AG04449 (cell line): ENCODE data around the gene CYTH4.
"Not testable (repeated sequence)": the region's sequence is repeated elsewhere in the genome, so short reads cannot be mapped to it uniquely, and the experiment has no call there.

ENCODE experiments used
- CTCF ChIA-PET: fragments of 350-600 bp; formaldehyde crosslinking; extraction: SDS; loops from one replicate; lab custom pipeline; 2021; ENCODE audit warnings: antibody characterized with exemption; lab: Yijun Ruan, JAX
- POLR2A ChIA-PET: fragments of 400-600, 350-600 bp; formaldehyde crosslinking; extraction: SDS; loops from one replicate; lab custom pipeline; 2020; ENCODE audit warnings: antibody characterized with exemption, inconsistent platforms; lab: Yijun Ruan, JAX
- DNase-seq: peaks from one replicate; pipeline ENCODE4 v3.0.0-alpha.2; 2010; ENCODE audit warnings: low read depth, low spot score
- H3K4me3 ChIP-seq: 2 replicates; pipeline ENCODE4 v1.5.1; 2011; ENCODE audit warnings: low read depth, mild to moderate bottlenecking, control low read depth, low read length
- CTCF ChIP-seq: IDR thresholded peaks from one replicate; pipeline ENCODE4 v1.5.1; 2011; ENCODE audit warnings: mild to moderate bottlenecking, moderate library complexity, low read length, control low read depth, inconsistent platforms; ENCODE audit not compliant: insufficient read depth; ENCODE audit errors: missing control alignments

CYTH4 gene

GRCh38 chr22:37248251-37248650, 34.1 kb upstream of the CYTH4 start:
- TF ChIP-seq CTCF = no peak
- H3K4me3 ChIP-seq = no peak overlapping the region
- no peak for DNase-seq
- POLR2A ChIA-PET = interaction anchor here (0.6 kb wide), 1 partner anchor 606 kb away, joined by 3 read pairs; no protein-coding TSS in a partner anchor
- CTCF ChIA-PET = interaction anchor here (1.4 to 6.8 kb wide), 2 partner anchors 13 to 18 kb away, joined by 3 to 81 read pairs; no protein-coding TSS in a partner anchor

- CTCF ChIA-PET = interaction anchor here (1.5 to 6.8 kb wide), 3 partner anchors 11 to 50 kb away, joined by 5 to 81 read pairs (median 8); no protein-coding TSS in a partner anchor
These were observed 32.3 kb upstream of the CYTH4 start for GRCh38 chr22:37249986-37250385.

GRCh38 chr22:37251836-37252235, 30.5 kb upstream of the CYTH4 start:
- DNase-seq, H3K4me3 ChIP-seq, POLR2A ChIA-PET: not testable (repeated sequence)
- CTCF ChIA-PET = interaction anchor here (1.6 to 6.8 kb wide), 3 partner anchors 9 to 52 kb away, joined by 4 to 81 read pairs (median 6); no protein-coding TSS in a partner anchor

More at GRCh38 chr22:37249986-37250385, 32.3 kb upstream of the CYTH4 start:
- no peak for TF ChIP-seq CTCF
- POLR2A ChIA-PET = no interaction called here
- no peak for DNase-seq
- H3K4me3 ChIP-seq = no peak overlapping the region

GRCh38 chr22:37253126-37253660, 29.1 kb upstream of the CYTH4 start:
- POLR2A ChIA-PET = no interaction called here
- no peak overlapping the region for H3K4me3 ChIP-seq
- CTCF ChIA-PET = interaction anchor here (1.6 to 6.8 kb wide), 3 partner anchors 8 to 54 kb away, joined by 4 to 81 read pairs (median 6); no protein-coding TSS in a partner anchor
- DNase-seq = no peak
- no peak for TF ChIP-seq CTCF

- H3K4me3 ChIP-seq = no peak overlapping the region
- no peak for DNase-seq
- CTCF ChIA-PET = interaction anchor here (1.2 to 1.5 kb wide), 2 partner anchors 10 to 55 kb away, joined by 3 to 4 read pairs; no protein-coding TSS in a partner anchor
- no peak for TF ChIP-seq CTCF
- POLR2A ChIA-PET = no interaction called here
These were observed 28.0 kb upstream of the CYTH4 start for GRCh38 chr22:37254209-37254866.

- CTCF ChIA-PET = interaction anchor here (1.2 to 1.5 kb wide), 3 partner anchors 10 to 55 kb away, joined by 3 to 4 read pairs (median 4); no protein-coding TSS in a partner anchor
These were observed 27.5 kb upstream of the CYTH4 start for GRCh38 chr22:37254867-37255233.

More at GRCh38 chr22:37254867-37255233, 27.5 kb upstream of the CYTH4 start:
- no peak for TF ChIP-seq CTCF
- DNase-seq = no peak
- POLR2A ChIA-PET = no interaction called here
- no peak overlapping the region for H3K4me3 ChIP-seq
